Vagina (tissue), 2 donors: ENCODE measurements around the gene ZNF785. TPM values are rescaled to one million over a fixed set of nuclear protein-coding genes. Genes with fewer than 3 reads are reported as not detected.

ENCODE experiments used
- DNase-seq, 2 donors: peaks; one replicate each; pipeline ENCODE4 v3.0.0-alpha.2; 2017; ENCODE audit errors: extremely low spot score in 2 of 2
- H3K27ac ChIP-seq: fragments of 200-600 bp; sonication (generic); one replicate; pipeline ENCODE4 v1.5.1; 2019
- H3K27me3 ChIP-seq: fragments of 200-600 bp; sonication (generic); one replicate; pipeline ENCODE4 v1.5.1; 2019
- H3K36me3 ChIP-seq, 2 donors: fragments of 200-600 bp; sonication (generic); one replicate each; pipeline ENCODE4 v1.5.1; 2017 to 2019
- H3K4me1 ChIP-seq: fragments of 200-600 bp; sonication (generic); one replicate; pipeline ENCODE4 v1.5.1; 2019
- H3K4me3 ChIP-seq, 2 donors: fragments of 200-600 bp; sonication (generic); 1 replicate in 1 of 2; 2 replicates in 1 of 2; pipeline ENCODE4 v1.5.1; 2016 to 2019
- H3K9me3 ChIP-seq: fragments of 200-600 bp; sonication (generic); one replicate; pipeline ENCODE4 v1.5.1; 2019
- POLR2A ChIP-seq, 2 donors: fragments of 450-650 bp; IDR thresholded peaks; one replicate each; pipeline ENCODE4 v1.6.1; 2017; ENCODE audit warnings: antibody characterized with exemption in 2 of 2, mild to moderate bottlenecking in 2 of 2, moderate library complexity in 2 of 2
- POLR2AphosphoS5 ChIP-seq, 2 donors: sonication (generic); formaldehyde crosslinking; IDR thresholded peaks; one replicate each; pipeline ENCODE4 v1.9.0; 2017; ENCODE audit warnings: antibody characterized with exemption in 2 of 2, mild to moderate bottlenecking in 2 of 2, low read depth in 1 of 2; ENCODE audit not compliant: insufficient read depth in 1 of 2
- intact Hi-C: fragments of 100-400 bp; cut with DNase I; formaldehyde crosslinking; loops from one replicate; pipeline ENCODE4 v1.15.1; 2023
- total RNA-seq: library from RNA; depleted of rRNA; stranded (reverse); fragments of >200 nt; gene quantifications from one replicate; pipeline ENCODE4 v1.2.3, GENCODE V29; 2016
- TF ChIP-seq, protein P1 (sequence below), 3 experiments: fragments of 450-650 bp in 2 of 3; fragments of 200-600 bp in 1 of 3; sonication (generic) in 1 of 3; IDR thresholded peaks; one replicate each; pipeline ENCODE4 v1.5.1; 2017 to 2019; ENCODE audit warnings: antibody characterized with exemption in 3 of 3, mild to moderate bottlenecking in 2 of 3, moderate library complexity in 2 of 3

ZNF785 gene
- total RNA-seq, 1 donor from 2014 or later, result 21.6 TPM

DNA sequence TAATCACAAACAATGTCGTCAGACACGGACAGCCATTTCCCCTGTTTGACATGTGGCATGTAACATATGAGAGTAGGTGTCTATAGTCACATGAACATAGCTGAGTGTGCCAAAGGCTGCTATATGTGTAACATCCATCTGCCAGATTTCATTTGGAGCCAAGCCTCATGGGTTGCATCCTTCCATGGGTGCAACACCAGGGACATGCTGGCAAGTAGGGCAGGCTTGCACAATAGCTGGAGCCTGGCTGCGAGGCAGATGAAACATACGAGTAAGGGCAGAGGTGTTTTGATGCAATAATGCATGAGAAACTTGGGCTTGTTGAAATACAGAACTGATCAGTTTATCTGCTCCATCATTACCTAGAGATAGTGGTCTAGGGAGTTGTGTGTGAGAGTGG is 33.7 kb upstream of the ZNF785 start:
- TF ChIP-seq, protein P1, sequence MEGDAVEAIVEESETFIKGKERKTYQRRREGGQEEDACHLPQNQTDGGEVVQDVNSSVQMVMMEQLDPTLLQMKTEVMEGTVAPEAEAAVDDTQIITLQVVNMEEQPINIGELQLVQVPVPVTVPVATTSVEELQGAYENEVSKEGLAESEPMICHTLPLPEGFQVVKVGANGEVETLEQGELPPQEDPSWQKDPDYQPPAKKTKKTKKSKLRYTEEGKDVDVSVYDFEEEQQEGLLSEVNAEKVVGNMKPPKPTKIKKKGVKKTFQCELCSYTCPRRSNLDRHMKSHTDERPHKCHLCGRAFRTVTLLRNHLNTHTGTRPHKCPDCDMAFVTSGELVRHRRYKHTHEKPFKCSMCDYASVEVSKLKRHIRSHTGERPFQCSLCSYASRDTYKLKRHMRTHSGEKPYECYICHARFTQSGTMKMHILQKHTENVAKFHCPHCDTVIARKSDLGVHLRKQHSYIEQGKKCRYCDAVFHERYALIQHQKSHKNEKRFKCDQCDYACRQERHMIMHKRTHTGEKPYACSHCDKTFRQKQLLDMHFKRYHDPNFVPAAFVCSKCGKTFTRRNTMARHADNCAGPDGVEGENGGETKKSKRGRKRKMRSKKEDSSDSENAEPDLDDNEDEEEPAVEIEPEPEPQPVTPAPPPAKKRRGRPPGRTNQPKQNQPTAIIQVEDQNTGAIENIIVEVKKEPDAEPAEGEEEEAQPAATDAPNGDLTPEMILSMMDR (IDR thresholded peaks at IDR 0.05), result no peak
- TF ChIP-seq POLR2AphosphoS5 (IDR thresholded peaks at IDR 0.05; ENCODE audit: insufficient read depth in 1 of 2, low read depth in 1 of 2) (no peak), POLR2A (IDR thresholded peaks at IDR 0.05) (no peak)
- no peaks in the 10 kb centered on the region for H3K9me3 ChIP-seq
- intact Hi-C loops, result no loop called here
- H3K36me3 ChIP-seq, result no peaks in the 10 kb centered on the region
- no peaks in the 10 kb centered on the region for H3K27me3 ChIP-seq
- no peak for DNase-seq
- no peak overlapping the region for H3K4me3 ChIP-seq
- no peak overlapping the region for H3K27ac ChIP-seq
- H3K4me1 ChIP-seq, result no peaks in the 10 kb centered on the region

DNA sequence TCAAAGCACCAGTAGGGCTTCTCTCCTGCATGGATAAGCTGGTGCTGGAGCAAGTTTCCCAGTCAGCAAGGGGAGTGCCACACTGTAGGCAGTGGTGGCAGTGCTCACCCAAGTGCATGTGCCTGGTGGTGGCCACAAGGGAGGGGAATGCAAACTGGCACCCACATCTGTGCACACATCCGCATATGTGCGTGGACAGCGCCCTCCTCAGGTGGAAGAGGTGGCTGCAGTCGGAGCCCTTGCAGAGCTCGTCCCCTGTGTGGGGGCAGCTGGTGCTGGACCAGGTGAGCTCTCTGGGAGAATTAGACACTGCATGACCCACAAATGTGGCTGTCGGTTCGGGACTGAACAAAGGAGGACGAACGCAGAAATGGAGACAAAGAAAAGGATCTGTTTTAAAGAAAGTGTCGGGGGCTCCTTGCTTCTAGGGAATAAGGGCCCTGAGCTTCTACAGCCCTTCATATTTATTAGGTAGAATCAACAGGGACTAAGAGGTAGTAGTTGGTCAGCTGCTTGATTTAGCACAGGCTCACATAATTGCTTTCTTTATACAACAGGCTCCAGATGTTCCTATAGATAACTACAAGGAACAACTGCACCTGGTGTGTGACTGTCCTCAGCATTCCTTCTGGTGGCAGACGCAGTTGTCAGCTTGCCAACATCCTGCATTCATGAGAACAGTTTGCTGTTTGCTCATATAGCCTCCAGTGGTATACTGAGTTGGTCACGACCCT is 30.0 kb upstream of the ZNF785 start:
- Histone ChIP-seq H3K27me3 (no peaks in the 10 kb centered on the region), H3K4me1 (peaks cover 5% of the 10 kb centered on the region), H3K4me3 (no peak overlapping the region), H3K27ac (no peak overlapping the region), H3K36me3 (no peaks in the 10 kb centered on the region), H3K9me3 (no peaks in the 10 kb centered on the region)
- intact Hi-C loops, result no loop called here
- no peak for TF ChIP-seq POLR2A (IDR thresholded peaks at IDR 0.05)
- TF ChIP-seq POLR2AphosphoS5 (IDR thresholded peaks at IDR 0.05; ENCODE audit: insufficient read depth in 1 of 2, low read depth in 1 of 2), result no peak
- TF ChIP-seq, protein P1 (IDR thresholded peaks at IDR 0.05), result peak in 1 of 3 experiments; percentile 7
- DNase-seq, result no peak

DNA sequence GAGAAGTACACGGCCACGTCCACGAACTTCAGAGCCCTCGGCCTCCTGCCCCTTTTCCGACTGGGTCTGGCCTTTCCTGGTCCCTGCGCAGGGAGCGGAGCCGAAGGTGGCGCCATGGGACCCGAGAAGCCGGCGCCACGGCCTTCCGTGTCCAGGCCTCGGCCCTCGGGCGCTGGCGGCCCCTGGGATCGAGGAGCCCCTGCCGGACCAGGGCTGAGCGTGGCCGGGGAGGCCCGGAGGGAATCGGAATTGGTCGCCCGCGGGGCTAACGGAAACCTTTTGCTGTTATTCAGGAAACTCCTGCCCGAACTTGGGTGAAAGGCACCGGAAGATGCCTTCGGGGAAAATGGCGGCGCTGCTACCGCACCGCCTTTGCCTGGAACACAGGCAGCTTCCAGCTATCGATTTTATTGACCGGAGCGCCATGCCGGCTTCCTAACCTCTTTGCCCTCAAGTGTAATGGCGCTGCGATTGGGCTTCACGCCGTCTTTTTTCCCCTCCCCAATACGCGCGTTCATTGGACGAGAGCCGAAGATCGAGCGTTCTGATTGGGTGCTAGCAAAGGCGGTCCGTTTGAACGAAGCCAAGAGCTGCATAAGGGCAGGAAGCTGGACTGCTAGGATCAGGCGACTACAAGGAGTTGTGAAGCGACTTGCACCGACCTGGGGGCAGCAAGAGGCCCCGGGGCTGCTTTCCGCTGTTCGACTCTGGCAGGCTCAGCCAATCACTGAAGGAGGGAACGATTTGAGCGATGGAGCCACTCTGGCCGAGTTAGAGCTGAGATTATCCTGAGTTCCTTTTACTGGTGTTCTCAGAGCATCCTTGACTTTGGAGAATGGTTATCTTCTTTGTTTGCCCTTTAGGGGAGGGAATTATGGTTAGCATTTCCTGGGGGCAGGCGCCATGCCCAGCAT is 24.7 kb upstream of the ZNF785 start, which contains the start of gene ZNF689:
ZNF689 (minus strand) TSS at position 464 of the 914 bp plus-strand sequence; CDS start at position 116, 348 bp downstream.
- intact Hi-C loops, result no loop called here
- peak; percentile 97 to 98 for DNase-seq
- Histone ChIP-seq H3K4me3 (peak within 1 kb of the TSS; percentile 83 to 87), H3K36me3 (peaks cover 0 to 26% of the 10 kb centered on the region in 2 donors), H3K9me3 (no peaks in the 10 kb centered on the region), H3K27me3 (no peaks in the 10 kb centered on the region), H3K4me1 (peaks cover 24% of the 10 kb centered on the region), H3K27ac (peak within 1 kb of the TSS; percentile 83)
- TF ChIP-seq POLR2A (IDR thresholded peaks at IDR 0.05) (peak in 1 of 2 donors; percentile 39), POLR2AphosphoS5 (IDR thresholded peaks at IDR 0.05; ENCODE audit: insufficient read depth in 1 of 2, low read depth in 1 of 2) (peak; percentile 84 to 86)
- TF ChIP-seq, protein P1 (IDR thresholded peaks at IDR 0.05), result no peak

DNA sequence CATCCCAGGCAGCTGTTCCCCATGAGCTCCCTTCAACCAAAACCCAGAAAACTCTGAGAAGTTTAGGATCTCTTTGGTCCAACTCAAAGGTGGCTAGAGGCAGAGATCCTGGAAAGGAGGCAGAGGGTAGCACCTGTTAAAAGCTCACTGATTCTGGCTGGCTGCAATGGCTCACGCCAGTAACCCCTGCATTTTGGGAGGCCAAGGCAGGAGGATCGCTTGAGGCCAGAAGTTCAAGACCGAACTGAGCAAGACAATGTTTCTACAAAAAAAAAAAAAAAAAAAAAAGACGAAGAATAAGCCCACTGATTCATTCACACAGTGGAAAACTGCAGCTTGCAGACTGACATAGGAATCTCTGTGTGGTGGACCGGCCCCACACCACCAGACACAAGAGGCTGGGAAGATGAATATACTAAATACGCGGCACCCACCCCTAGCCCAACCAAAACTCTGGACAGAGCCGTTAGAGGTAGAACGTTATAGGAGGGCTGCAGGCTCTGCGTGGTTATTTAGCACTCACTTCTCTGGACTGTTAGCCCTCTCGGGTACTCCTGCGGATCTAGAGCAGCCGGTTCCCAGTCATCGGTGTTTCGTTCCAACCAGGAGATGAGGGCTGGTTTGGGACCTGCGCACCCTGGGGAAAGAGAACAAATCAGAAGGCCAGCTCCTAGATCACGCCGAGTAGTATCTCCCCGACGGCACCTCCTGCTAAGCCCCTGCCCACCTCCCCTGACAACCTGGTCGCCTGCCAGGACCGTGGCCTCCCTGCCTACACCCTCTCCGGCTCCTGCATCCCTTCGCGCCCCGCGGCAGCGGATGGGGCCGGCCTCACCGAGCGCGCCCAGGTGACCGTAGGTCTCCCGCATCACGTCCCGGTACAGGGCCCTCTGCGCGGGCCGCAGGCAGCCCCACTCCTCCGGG is 23.8 kb upstream of the ZNF785 start:
- peaks cover 24% of the 10 kb centered on the region for H3K4me1 ChIP-seq
- intact Hi-C loops, result no loop called here
- no peak for DNase-seq
- H3K36me3 ChIP-seq, result peaks cover 0 to 35% of the 10 kb centered on the region in 2 donors
- no peak for TF ChIP-seq POLR2AphosphoS5 (IDR thresholded peaks at IDR 0.05; ENCODE audit: insufficient read depth in 1 of 2, low read depth in 1 of 2)
- TF ChIP-seq, protein P1 (IDR thresholded peaks at IDR 0.05), result no peak
- no peak for TF ChIP-seq POLR2A (IDR thresholded peaks at IDR 0.05)
- no peaks in the 10 kb centered on the region for H3K27me3 ChIP-seq
- no peaks in the 10 kb centered on the region for H3K9me3 ChIP-seq
- peak overlapping the region; percentile 83 to 87 for H3K4me3 ChIP-seq
- H3K27ac ChIP-seq, result peak overlapping the region; percentile 83
